ENCODE results near the gene TCERG1L. TPM values are rescaled to one million over a fixed set of nuclear protein-coding genes. Genes with fewer than 3 reads are reported as not detected.

TCERG1L gene
- total RNA-seq, 1 donor from 2014 or later, result 3.5 TPM

DNA sequence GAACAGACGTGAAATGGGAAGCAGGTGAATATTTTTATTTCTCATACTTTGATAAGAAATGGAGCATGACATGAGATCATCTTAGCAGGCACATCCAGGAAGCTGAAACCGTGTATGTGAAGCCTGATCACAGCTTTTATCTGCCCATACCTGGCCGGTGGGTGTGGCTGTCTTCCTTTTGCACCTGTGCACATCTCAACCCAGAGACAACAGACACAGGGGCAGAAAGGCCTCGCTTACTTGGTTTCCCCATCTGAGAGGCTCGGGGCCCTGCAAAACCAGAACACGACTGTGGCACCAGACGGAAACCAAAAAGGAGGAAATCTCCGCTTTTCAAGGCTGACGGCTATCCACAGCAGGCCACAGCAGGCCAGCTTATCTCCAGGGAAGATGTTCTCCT lies 116.4 kb downstream of the TCERG1L start:
- no peak for FAIRE-seq
- no peaks in the 10 kb centered on the region for H3K36me3 Mint-ChIP-seq (ENCODE audit: low read depth, unreplicated experiment)
- TF ChIP-seq, protein P1, sequence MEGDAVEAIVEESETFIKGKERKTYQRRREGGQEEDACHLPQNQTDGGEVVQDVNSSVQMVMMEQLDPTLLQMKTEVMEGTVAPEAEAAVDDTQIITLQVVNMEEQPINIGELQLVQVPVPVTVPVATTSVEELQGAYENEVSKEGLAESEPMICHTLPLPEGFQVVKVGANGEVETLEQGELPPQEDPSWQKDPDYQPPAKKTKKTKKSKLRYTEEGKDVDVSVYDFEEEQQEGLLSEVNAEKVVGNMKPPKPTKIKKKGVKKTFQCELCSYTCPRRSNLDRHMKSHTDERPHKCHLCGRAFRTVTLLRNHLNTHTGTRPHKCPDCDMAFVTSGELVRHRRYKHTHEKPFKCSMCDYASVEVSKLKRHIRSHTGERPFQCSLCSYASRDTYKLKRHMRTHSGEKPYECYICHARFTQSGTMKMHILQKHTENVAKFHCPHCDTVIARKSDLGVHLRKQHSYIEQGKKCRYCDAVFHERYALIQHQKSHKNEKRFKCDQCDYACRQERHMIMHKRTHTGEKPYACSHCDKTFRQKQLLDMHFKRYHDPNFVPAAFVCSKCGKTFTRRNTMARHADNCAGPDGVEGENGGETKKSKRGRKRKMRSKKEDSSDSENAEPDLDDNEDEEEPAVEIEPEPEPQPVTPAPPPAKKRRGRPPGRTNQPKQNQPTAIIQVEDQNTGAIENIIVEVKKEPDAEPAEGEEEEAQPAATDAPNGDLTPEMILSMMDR (IDR thresholded peaks at IDR 0.05; ENCODE audit: insufficient read depth, low read depth, low read length), result no peak
- TF ChIP-seq EZH2 (IDR thresholded peaks at IDR 0.05; ENCODE audit: insufficient read depth, low read length), result no peak

DNA sequence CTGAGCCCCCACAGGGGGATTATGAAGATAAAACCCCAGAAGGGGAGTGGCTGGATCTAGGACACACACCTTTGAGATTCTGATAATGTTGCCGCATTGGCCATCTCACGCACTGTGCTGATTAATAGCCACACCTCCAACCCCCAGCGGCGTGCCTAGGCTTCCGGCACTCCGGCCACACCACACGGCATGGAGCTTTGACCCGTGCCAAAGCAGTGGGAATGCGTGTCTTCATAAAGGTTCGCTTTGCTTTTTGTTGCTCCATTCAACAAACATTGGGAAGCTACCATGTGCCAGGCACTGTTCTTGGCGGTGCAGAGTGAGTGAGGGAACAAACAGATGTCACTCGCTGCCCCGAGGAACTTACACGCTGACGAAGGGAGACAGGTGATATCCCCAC lies 117.6 kb downstream of the TCERG1L start:
- H3K9me3 Mint-ChIP-seq (ENCODE audit: unreplicated experiment), result peaks cover 7% of the 10 kb centered on the region

More for the DNA sequence above, 116.4 kb downstream of the TCERG1L start:
- Histone ChIP-seq H3K9me3 (ENCODE audit: insufficient read depth, low read depth, low read length) (peaks cover 2% of the 10 kb centered on the region), H3K27ac (ENCODE audit: low read depth, low read length) (no peak overlapping the region), H3K9ac (ENCODE audit: low read length) (no peak overlapping the region), H3K36me3 (ENCODE audit: insufficient read depth, low read length) (no peaks in the 10 kb centered on the region), H3K4me2 (ENCODE audit: low read length) (no peak overlapping the region), H3K4me1 (ENCODE audit: insufficient read depth, low read length) (no peaks in the 10 kb centered on the region), H3K27me3 (ENCODE audit: insufficient read depth, low read length) (no peaks in the 10 kb centered on the region), H3K79me2 (ENCODE audit: insufficient read depth, low read length) (no peaks in the 10 kb centered on the region), H3K4me3 (ENCODE audit: insufficient read depth, low read depth, low read length) (no peak overlapping the region), H2AFZ (ENCODE audit: low read depth, low read length) (no peak overlapping the region), H4K20me1 (ENCODE audit: insufficient read depth, low read length) (no peaks in the 10 kb centered on the region)
- no peak for DNase-seq (ENCODE audit: low read depth)
- peak overlapping the region; percentile 38 for H3K27ac Mint-ChIP-seq (ENCODE audit: unreplicated experiment)
- peaks cover 1% of the 10 kb centered on the region for H3K27me3 Mint-ChIP-seq (ENCODE audit: low read depth, unreplicated experiment)
- H3K4me3 Mint-ChIP-seq (ENCODE audit: unreplicated experiment), result no peak overlapping the region
- H3K4me1 Mint-ChIP-seq (ENCODE audit: low read depth, unreplicated experiment), result no peaks in the 10 kb centered on the region
- peaks cover 10% of the 10 kb centered on the region for H3K9me3 Mint-ChIP-seq (ENCODE audit: unreplicated experiment)

DNA sequence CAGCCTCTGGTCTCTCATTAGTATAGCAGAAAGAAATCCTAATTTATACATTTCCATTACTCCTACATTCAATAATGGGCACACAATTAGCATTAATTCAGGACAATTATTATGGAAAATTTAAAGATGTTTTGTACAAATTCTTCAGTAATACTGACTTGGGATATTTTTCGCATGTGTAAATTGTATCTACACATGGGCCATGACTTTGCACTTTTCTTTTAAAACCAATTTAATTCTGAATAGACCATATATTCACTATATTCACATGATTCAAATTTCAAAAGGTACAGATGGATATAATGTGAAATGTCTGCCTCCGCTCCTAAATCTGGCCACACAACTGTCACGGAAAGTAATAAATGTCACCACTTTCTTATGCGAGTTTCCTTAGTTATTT lies 123.0 kb downstream of the TCERG1L start:
- Histone ChIP-seq H3K4me1 (ENCODE audit: insufficient read depth, low read length) (no peaks in the 10 kb centered on the region), H3K4me2 (ENCODE audit: low read length) (no peak overlapping the region), H3K27ac (ENCODE audit: low read depth, low read length) (no peak overlapping the region), H2AFZ (ENCODE audit: low read depth, low read length) (no peak overlapping the region), H4K20me1 (ENCODE audit: insufficient read depth, low read length) (no peaks in the 10 kb centered on the region), H3K9me3 (ENCODE audit: insufficient read depth, low read depth, low read length) (no peaks in the 10 kb centered on the region), H3K27me3 (ENCODE audit: insufficient read depth, low read length) (no peaks in the 10 kb centered on the region), H3K79me2 (ENCODE audit: insufficient read depth, low read length) (no peaks in the 10 kb centered on the region), H3K4me3 (ENCODE audit: insufficient read depth, low read depth, low read length) (no peak overlapping the region), H3K9ac (ENCODE audit: low read length) (no peak overlapping the region), H3K36me3 (ENCODE audit: insufficient read depth, low read length) (no peaks in the 10 kb centered on the region)
- no peaks in the 10 kb centered on the region for H3K27me3 Mint-ChIP-seq (ENCODE audit: low read depth, unreplicated experiment)
- no peak overlapping the region for H3K4me3 Mint-ChIP-seq (ENCODE audit: unreplicated experiment)
- peaks cover 3% of the 10 kb centered on the region for H3K9me3 Mint-ChIP-seq (ENCODE audit: unreplicated experiment)
- H3K36me3 Mint-ChIP-seq (ENCODE audit: low read depth, unreplicated experiment), result no peaks in the 10 kb centered on the region
- FAIRE-seq, result no peak
- no peak overlapping the region for H3K27ac Mint-ChIP-seq (ENCODE audit: unreplicated experiment)
- no peak for TF ChIP-seq EZH2 (IDR thresholded peaks at IDR 0.05; ENCODE audit: insufficient read depth, low read length)
- TF ChIP-seq, protein P1 (IDR thresholded peaks at IDR 0.05; ENCODE audit: insufficient read depth, low read depth, low read length), result no peak
- H3K4me1 Mint-ChIP-seq (ENCODE audit: low read depth, unreplicated experiment), result no peaks in the 10 kb centered on the region
- no peak for DNase-seq (ENCODE audit: low read depth)

More for the DNA sequence above, 117.6 kb downstream of the TCERG1L start:
- TF ChIP-seq, protein P1 (IDR thresholded peaks at IDR 0.05; ENCODE audit: insufficient read depth, low read depth, low read length), result no peak
- Histone ChIP-seq H3K79me2 (ENCODE audit: insufficient read depth, low read length) (no peaks in the 10 kb centered on the region), H3K4me3 (ENCODE audit: insufficient read depth, low read depth, low read length) (no peak overlapping the region), H3K9me3 (ENCODE audit: insufficient read depth, low read depth, low read length) (no peaks in the 10 kb centered on the region), H4K20me1 (ENCODE audit: insufficient read depth, low read length) (no peaks in the 10 kb centered on the region), H3K36me3 (ENCODE audit: insufficient read depth, low read length) (no peaks in the 10 kb centered on the region), H3K9ac (ENCODE audit: low read length) (no peak overlapping the region), H3K4me2 (ENCODE audit: low read length) (no peak overlapping the region), H2AFZ (ENCODE audit: low read depth, low read length) (no peak overlapping the region), H3K27me3 (ENCODE audit: insufficient read depth, low read length) (no peaks in the 10 kb centered on the region), H3K27ac (ENCODE audit: low read depth, low read length) (no peak overlapping the region), H3K4me1 (ENCODE audit: insufficient read depth, low read length) (no peaks in the 10 kb centered on the region)
- Mint-ChIP-seq H3K27me3 (ENCODE audit: low read depth, unreplicated experiment) (peaks cover 1% of the 10 kb centered on the region), H3K4me3 (ENCODE audit: unreplicated experiment) (no peak overlapping the region), H3K36me3 (ENCODE audit: low read depth, unreplicated experiment) (no peaks in the 10 kb centered on the region), H3K4me1 (ENCODE audit: low read depth, unreplicated experiment) (no peaks in the 10 kb centered on the region), H3K27ac (ENCODE audit: unreplicated experiment) (no peak overlapping the region)
- DNase-seq (ENCODE audit: low read depth), result no peak
- FAIRE-seq, result no peak
